Lower lobe of right lung (tissue), 2 donors: ENCODE data around the gene TMEM119. TPM values are rescaled to one million over a fixed set of nuclear protein-coding genes. Genes with fewer than 3 reads are reported as not detected.

Experiments used
- ATAC-seq, 2 donors: fragments of 200-7000 bp; cut with Tn5 transposase; one replicate each; pipeline ENCODE4 v1.9.1; 2020 to 2022; ENCODE audit warnings: mild to moderate bottlenecking in 2 of 2, moderate library complexity in 2 of 2
- DNase-seq: peaks from one replicate; pipeline ENCODE4 v3.0.0-alpha.2; 2020
- H3K27ac ChIP-seq: fragments of 200-600 bp; one replicate; pipeline ENCODE4 v1.8.0; 2022
- H3K27me3 ChIP-seq: fragments of 200-600 bp; one replicate; pipeline ENCODE4 v1.8.0; 2022; ENCODE audit warnings: low read depth
- H3K36me3 ChIP-seq: fragments of 200-600 bp; one replicate; pipeline ENCODE4 v1.8.0; 2022; ENCODE audit warnings: mild to moderate bottlenecking
- H3K4me1 ChIP-seq: fragments of 200-600 bp; one replicate; pipeline ENCODE4 v1.8.0; 2022
- H3K4me3 ChIP-seq: fragments of 200-600 bp; one replicate; pipeline ENCODE4 v1.8.0; 2022; ENCODE audit warnings: mild to moderate bottlenecking
- H3K9me3 ChIP-seq: fragments of 200-600 bp; one replicate; pipeline ENCODE4 v1.8.0; 2022
- intact Hi-C: fragments of 100-400 bp; cut with DNase I; formaldehyde crosslinking; loops from one replicate; pipeline ENCODE4 v1.11.0; 2022
- total RNA-seq: library from RNA; stranded (reverse); fragmentation: NEBNext Ultra II Directional; extraction: Animal tissue kit (Norgen Biotek cat#: 25700); gene quantifications from one replicate; pipeline ENCODE4 v1.2.1, GENCODE V29; 2021
- TF ChIP-seq, protein P1 (sequence below): fragments of 200-600 bp; IDR thresholded peaks from one replicate; pipeline ENCODE4 v1.8.0; 2022; ENCODE audit warnings: antibody characterized with exemption, mild to moderate bottlenecking
- donor health status: DM: no; HTN: yes; CAD: no; lungs with severe emphysema.

TMEM119 gene
- total RNA-seq, 1 donor from 2014 or later, result 13.4 TPM

DNA sequence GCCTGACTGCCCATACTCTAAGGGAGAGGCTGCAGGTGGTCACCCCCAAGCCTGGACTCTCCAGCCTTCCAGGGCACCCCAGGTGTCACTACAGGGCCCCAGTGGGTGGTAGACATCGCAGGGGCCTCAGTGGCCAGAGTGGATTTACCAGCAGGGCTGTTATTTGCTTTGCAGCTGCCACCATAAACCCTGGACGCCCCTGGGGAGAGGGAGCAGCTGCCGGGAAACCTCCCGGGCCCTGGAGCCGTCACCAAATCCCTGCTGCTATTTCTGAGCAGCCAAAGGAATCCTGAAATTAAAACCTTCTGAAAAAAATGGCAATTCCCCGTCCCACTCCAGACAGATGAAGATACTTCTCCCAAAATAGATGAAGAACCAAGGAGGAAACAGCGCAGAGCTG, 13.9 kb downstream of the TMEM119 start:
- H3K4me1 ChIP-seq, result peaks cover 6% of the 10 kb centered on the region
- H3K27me3 ChIP-seq, result no peaks in the 10 kb centered on the region
- no peak overlapping the region for H3K4me3 ChIP-seq
- H3K36me3 ChIP-seq, result no peaks in the 10 kb centered on the region
- ATAC-seq, result peak in 1 of 2 donors; percentile 17
- TF ChIP-seq, protein P1, sequence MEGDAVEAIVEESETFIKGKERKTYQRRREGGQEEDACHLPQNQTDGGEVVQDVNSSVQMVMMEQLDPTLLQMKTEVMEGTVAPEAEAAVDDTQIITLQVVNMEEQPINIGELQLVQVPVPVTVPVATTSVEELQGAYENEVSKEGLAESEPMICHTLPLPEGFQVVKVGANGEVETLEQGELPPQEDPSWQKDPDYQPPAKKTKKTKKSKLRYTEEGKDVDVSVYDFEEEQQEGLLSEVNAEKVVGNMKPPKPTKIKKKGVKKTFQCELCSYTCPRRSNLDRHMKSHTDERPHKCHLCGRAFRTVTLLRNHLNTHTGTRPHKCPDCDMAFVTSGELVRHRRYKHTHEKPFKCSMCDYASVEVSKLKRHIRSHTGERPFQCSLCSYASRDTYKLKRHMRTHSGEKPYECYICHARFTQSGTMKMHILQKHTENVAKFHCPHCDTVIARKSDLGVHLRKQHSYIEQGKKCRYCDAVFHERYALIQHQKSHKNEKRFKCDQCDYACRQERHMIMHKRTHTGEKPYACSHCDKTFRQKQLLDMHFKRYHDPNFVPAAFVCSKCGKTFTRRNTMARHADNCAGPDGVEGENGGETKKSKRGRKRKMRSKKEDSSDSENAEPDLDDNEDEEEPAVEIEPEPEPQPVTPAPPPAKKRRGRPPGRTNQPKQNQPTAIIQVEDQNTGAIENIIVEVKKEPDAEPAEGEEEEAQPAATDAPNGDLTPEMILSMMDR, result no peak
- H3K27ac ChIP-seq, result no peak overlapping the region
- intact Hi-C loops, result no loop called here
- no peaks in the 10 kb centered on the region for H3K9me3 ChIP-seq
- DNase-seq, result no peak

DNA sequence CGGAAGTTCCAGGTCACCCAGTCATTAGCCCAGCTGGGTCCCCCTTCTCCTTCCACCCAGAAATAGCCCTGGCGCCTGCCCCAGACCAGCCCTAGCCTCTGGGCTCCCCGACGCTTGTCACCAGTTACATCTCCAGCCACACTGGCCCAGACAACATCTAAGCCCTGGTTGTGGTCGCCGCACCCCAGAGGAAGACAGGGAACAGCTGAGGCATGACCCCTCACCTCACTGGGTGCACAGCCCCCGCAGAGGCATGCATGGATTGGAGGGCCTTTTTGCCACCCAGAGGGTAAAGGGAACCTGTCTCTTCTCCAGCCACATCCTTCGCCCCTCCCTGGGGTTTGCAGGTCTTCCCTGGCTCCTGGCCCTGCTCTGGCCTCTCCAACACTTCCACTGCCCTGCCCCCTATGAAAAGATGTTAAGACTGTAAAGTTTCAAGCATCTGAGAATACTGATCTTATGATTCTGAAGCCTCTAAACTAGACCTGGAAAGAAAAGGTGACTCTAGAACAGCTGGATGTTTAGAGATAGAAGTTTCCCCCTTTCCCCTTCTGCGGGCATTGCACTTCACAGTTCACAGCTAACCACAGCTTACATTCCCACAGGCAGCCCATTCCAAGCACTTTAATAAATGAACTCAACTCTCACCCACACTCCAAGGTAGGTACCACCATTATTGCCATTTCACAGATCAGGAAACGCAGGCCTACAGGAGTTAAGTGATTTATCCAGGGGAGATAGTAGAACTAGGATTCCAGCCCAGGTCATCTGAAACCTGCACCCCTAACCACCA, 14.7 kb downstream of the TMEM119 start:
- ATAC-seq, result no peak
- Histone ChIP-seq H3K4me3 (no peak overlapping the region), H3K9me3 (no peaks in the 10 kb centered on the region), H3K27me3 (no peaks in the 10 kb centered on the region), H3K27ac (no peak overlapping the region), H3K36me3 (no peaks in the 10 kb centered on the region), H3K4me1 (peaks cover 6% of the 10 kb centered on the region)
- DNase-seq, result no peak
- intact Hi-C loops, result no loop called here
- TF ChIP-seq, protein P1, result no peak

GRCh38 chr12:108582509-108582908, 15.4 kb downstream of the TMEM119 start:
- ATAC-seq, result no peak
- DNase-seq, result no peak
- H3K4me3 ChIP-seq, result no peak overlapping the region
- TF ChIP-seq, protein P1, result no peak
- intact Hi-C loops, result no loop called here
- no peaks in the 10 kb centered on the region for H3K9me3 ChIP-seq
- H3K4me1 ChIP-seq, result peaks cover 6% of the 10 kb centered on the region
- H3K36me3 ChIP-seq, result no peaks in the 10 kb centered on the region
- no peak overlapping the region for H3K27ac ChIP-seq
- no peaks in the 10 kb centered on the region for H3K27me3 ChIP-seq

- Histone ChIP-seq H3K4me3 (no peak overlapping the region), H3K4me1 (peaks cover 6% of the 10 kb centered on the region), H3K36me3 (no peaks in the 10 kb centered on the region), H3K9me3 (no peaks in the 10 kb centered on the region), H3K27me3 (no peaks in the 10 kb centered on the region), H3K27ac (peak overlapping the region; percentile 60)
- TF ChIP-seq, protein P1, result no peak
- ATAC-seq, result peak in 1 of 2 donors; percentile 19
- DNase-seq, result no peak
- intact Hi-C loops, result no loop called here
Measured at GRCh38 chr12:108581311-108582227, 16.3 kb downstream of the TMEM119 start.

DNA sequence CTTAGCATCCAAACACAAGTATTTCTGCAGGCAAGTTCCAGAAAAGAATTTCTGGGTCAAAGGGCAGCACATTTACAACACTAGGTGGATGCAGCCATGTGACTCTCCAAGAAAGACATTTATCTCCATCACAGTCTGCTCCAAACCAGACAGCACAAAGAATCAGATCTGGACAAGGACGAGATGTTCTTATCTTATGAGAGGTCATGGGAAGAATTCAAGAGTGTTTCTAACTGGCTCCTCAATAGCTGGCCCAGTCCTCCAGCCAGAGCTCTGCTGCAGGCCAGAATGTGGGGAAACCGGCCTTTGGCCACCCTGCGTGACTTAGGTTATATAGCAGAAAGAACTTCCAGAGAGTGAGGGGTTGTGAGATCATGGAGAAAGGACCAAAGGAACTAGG, 17.4 kb downstream of the TMEM119 start:
- Histone ChIP-seq H3K4me1 (peaks cover 6% of the 10 kb centered on the region), H3K4me3 (no peak overlapping the region), H3K36me3 (no peaks in the 10 kb centered on the region), H3K9me3 (no peaks in the 10 kb centered on the region), H3K27ac (peak overlapping the region; percentile 60), H3K27me3 (no peaks in the 10 kb centered on the region)
- DNase-seq (no peak), ATAC-seq (peak in 1 of 2 donors; percentile 17)
- intact Hi-C loops, result no loop called here
- TF ChIP-seq, protein P1, result no peak
